OCI-M1 (cell line): ENCODE measurements around the gene VWDE.

Experiments
- DNase-seq: peaks from one replicate; lab custom pipeline; 2025; lab: John Stamatoyannopoulos, UW

The VWDE gene

GRCh38 chr7:12328888-12329770 lies 74.5 kb downstream of the VWDE start:
- DNase-seq, result no peak

GRCh38 chr7:12327922-12328321 lies 75.7 kb downstream of the VWDE start:
- no peak for DNase-seq

DNA sequence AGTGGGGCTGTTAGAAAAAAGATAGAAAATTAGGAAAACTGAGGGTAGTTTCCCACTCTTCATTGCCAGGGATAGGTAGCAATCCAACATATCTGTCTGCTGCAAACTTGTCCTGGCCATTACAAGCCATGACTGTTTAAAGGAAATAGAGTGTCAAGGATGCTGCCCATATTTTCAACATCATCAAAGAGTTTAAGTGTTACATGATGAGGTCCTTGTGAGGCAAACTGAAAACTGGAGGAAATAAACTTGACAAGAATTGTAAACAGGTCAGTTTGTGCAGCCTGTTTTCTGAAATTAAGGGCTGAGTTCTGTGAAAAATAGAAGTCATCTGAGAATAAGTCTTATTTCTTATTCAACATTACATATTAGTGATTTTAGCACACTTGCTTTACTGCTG lies 78.0 kb downstream of the VWDE start:
- DNase-seq, result no peak

DNA sequence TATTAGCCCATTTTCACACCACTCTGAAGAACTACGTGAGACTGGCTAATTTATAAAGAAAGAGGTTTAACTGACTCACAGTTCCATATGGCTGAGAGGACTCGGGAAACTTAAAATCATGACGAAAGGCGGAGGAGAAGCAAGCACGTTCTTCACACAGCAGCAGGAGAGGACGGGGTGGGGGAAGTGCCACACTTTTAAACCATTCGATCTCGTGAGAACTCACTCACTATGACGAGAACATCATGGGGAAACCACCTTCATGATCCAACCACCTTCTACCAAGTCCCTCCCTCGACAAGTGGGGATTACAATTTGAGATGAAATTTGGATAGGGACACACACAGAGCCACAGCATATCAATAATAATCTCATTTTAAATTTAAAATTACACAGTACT lies 80.2 kb downstream of the VWDE start:
- no peak for DNase-seq

- DNase-seq, result no peak
These were observed 80.8 kb downstream of the VWDE start for GRCh38 chr7:12322903-12323300.

DNA sequence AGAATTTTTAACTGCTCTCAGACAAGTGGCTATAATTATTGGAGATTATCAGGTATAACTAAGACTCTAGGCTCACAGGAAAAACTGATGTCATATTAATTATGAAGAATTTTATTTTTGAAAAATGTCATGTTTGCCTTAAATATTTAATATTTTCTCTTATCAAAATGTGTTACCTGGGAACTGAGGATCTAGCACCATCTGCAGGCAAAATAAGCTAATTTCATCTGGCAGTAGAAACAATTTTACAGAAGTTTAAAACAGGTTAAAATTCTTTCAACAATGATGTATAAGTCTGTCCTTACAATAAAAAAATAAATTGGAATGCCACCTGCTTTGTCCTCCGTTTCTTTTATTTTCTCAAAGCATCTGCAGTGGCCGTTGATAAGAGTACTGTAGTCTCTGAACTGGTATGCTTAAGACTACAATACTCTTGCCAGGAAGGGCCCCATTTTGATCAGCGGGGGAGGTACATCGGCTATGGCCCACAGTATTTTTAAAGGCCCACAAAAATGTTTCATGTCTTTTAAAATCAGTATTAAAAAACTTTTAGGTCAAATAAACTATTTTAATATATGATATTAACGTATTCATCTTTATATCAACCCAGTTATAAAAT lies 81.3 kb downstream of the VWDE start:
- DNase-seq, result peak; percentile 37

DNA sequence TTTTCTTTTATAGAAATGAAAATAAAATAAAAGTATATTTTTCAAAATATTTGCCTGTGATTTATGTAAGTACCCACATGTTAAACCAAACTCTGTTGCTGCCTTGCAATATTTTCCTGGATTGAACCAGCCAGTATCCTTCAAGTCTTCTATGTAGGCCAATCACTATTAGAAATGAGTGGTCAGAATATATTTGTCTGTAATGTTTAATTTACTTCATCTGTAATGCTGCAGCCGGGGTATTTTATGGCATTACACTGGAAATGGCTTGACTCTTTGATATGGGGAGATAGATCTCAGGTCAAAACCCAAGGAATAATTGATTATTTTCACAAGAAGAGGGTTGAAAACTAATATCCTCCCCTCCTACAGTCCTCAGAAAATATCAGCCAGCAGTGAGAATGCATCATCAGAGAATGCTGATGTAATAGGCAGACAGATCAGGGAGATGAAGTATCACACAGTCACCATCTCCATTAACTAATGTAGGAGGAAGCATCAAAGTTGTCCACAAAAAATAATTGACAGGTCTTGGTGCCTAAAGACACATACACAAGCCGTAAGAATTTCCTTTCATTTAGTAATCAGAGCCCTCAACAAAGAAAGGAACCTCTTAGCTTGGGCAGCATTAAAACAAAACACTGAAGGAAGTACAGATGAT lies 82.5 kb downstream of the VWDE start:
- DNase-seq, result peak; percentile 38

DNA sequence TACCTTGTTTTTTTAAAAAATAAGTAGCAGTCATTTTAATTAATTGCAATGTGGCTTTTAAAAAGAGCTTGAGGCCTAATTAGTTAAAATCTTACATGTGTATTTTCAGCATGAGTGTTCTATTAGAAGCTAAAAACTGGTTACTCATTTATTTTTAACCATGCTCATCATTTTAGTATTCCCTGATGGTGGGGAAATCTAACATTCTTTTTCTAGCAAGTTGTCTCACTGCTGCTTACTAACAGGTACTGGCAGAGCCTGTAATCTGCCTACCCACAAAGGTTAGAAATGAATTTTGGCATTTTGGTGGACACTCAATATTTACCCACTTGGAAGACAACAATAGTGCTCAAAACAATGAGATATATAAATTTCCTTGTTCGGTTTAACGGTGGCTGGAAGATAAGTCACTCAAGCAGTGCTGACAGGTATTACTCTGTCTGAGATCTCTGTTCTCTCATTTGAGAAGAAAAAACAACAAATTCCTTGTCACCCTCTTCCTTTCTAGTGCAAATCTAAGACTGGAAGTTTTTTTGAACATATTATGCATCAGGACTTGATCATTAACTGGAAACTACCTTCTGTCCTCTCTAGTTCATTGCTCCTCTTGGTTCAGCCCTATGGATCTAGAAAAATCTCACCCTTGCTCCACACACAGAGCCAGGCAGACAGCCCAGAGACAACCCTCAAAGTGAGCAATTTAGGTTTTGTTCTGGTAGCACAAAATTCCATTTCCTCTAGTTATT lies 83.3 kb downstream of the VWDE start:
- no peak for DNase-seq

- no peak for DNase-seq
These were observed 86.0 kb downstream of the VWDE start for GRCh38 chr7:12317675-12318074.

GRCh38 chr7:12316925-12317324 lies 86.7 kb downstream of the VWDE start:
- peak; percentile 64 for DNase-seq

DNA sequence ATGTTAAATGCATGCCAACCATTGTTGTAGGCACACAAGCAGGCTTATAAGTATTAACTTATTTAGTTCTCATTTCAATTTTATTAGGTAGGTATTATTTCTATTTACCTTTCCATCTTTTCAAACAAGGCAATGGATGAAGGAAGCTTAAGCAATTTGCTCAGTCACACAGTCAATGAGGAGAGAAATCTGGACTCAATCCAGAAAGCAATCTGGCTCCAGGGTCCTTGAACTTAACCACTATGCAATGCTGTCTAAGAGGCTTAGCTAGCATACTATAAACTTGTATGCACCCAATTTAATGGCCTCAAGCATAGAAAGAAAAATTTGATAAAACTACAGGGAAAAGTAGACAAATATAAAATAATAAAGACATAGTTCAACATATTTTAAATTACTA lies 88.6 kb downstream of the VWDE start:
- no peak for DNase-seq

- DNase-seq, result no peak
These were observed 89.5 kb downstream of the VWDE start for GRCh38 chr7:12314199-12314598.

GRCh38 chr7:12305502-12305901 lies 98.2 kb downstream of the VWDE start:
- DNase-seq, result no peak

DNA sequence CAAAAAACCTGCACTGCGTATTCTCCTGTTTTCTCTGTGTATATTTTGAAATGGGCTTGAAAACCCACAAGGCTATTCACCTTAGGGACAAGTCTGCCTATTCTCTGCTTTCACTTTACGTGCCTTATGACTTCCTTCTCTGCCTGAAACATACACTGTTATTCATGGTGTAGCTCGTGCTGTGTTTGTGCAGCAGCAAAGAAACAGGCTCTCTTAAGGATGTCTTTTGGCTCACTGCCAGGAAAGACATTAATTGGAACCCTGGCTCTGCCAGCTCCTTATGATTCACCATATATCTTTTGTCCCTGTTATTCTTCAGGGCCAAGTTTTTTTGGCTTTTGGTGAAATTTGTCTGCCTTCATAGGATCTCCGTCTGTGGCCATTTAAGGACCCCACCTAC lies 100.2 kb downstream of the VWDE start:
- no peak for DNase-seq

- no peak for DNase-seq
These were observed 100.6 kb downstream of the VWDE start for GRCh38 chr7:12303062-12303461.

GRCh38 chr7:12300415-12300814 lies 103.2 kb downstream of the VWDE start:
- DNase-seq, result no peak

- no peak for DNase-seq
These were observed 104.3 kb downstream of the VWDE start for GRCh38 chr7:12299367-12299766.

GRCh38 chr7:12297283-12298108 lies 106.2 kb downstream of the VWDE start:
- no peak for DNase-seq

DNA sequence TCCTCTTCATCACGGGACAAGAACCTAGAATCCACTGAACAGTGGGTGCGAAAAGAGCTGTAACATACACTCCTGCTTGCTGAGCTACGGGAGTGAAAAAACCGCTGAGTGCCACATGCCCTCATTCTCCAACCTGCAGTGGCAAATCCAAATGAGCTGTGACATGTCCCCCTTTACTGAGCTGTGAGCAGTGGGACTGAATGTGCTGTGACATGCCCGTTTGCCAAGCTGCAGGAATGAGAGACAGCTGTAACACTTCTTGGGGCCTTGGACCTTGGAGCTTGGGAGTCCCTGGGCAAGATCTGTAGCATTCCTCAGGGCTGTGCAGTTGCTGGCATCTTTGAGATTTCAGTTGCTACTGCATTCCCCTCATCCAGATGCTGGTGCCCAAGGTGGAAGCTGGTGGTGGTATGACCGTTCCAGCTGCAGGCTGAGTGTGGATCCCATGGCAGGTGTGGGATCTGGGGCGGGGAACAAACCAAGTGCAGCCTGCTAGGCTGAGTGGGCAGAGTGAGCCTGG lies 107.6 kb downstream of the VWDE start:
- no peak for DNase-seq

DNA sequence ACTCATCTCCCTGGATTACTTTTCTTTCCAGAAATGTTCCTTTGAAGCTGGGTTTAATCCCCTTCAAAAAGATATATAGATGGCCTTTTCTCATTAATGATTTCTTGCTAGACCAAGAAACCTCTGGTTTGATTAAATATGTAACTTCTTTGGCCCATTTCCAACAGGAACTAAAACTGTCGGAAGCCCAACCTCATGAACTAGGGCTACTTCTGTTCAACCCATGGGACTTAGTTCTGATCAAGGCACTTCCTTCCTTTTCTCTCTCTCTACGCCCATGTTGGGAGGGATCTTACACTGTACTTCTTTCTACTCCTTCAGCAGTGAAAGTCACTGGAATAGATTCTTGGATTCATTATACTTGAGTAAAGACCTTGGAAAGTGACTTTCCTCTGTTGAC lies 109.0 kb downstream of the VWDE start:
- DNase-seq, result peak; percentile 26

DNA sequence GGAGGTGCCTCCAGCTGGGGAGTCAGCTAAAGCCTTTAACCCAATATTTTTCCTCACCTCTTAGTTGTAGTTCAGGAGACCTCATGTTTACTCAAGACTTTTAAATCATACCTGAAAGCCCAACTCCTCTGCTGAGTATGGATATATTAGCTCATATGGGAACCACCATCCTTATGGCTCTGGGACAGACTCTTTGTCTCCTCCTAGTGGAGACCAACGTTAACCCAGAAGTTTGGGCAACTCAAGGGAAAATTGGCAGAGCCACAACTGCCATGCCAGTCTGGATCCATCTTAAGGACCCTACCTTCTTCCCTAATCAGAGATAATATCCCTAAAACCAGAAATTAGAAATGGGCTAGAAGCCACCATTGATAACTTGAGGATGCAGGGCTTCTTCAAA lies 111.8 kb downstream of the VWDE start:
- no peak for DNase-seq
